ENCODE data around the gene FLNC.

Gene FLNC

DNA sequence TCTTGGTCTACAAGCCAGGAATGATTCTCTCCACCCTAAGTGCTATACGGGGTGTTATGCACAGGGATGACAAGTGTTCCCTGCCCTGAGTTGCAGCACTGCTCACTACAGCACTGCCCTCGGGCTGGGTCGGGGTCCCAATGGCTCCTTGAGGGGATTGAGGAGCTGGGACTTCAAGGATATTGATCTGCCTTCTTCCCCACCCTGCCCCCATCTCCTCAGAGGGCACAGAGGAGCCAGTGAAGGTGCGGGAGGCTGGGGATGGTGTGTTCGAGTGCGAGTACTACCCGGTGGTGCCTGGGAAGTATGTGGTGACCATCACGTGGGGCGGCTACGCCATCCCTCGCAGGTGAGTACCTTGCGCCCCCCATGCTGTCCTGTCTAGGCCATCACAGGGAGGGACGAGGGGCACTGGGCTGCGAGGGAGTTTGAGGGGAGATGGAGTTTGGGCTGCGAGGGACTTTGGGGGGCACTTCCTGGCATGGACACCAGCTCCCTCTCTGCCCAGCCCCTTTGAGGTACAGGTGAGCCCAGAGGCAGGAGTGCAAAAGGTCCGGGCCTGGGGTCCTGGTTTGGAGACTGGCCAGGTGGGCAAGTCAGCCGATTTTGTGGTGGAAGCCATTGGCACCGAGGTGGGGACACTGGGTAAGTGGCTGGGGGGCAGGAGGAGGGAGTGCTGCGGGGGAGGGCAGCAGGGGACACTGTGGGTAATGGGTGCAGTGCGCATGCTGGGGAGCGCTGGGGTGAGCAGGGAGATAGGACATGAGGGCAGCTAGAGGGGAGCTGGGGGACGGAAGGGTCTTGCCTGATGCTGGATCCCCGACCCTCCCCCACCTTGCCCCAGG, 10.3 kb downstream of the FLNC start:
- no peak for DNase-seq
- CTCF ChIA-PET = interaction anchor here (1.1 to 4.9 kb wide), 9 partner anchors 8 to 251 kb away, joined by 3 to 36 read pairs (median 5); no protein-coding TSS in a partner anchor
- Mint-ChIP-seq H3K9me3 (no peaks in the 10 kb centered on the region), H3K4me1 (no peaks in the 10 kb centered on the region), H3K27me3 (no peaks in the 10 kb centered on the region), H3K27ac (no peak overlapping the region), H3K36me3 (no peaks in the 10 kb centered on the region), H3K4me3 (no peak overlapping the region)

- CTCF ChIA-PET = interaction anchor here (1.1 to 4.9 kb wide), 10 partner anchors 9 to 251 kb away, joined by 3 to 36 read pairs (median 6); no protein-coding TSS in a partner anchor
- no peaks in the 10 kb centered on the region for H3K27me3 Mint-ChIP-seq
- H3K27ac Mint-ChIP-seq = no peak overlapping the region
- no peaks in the 10 kb centered on the region for H3K4me1 Mint-ChIP-seq
- no peak overlapping the region for H3K4me3 Mint-ChIP-seq
- no peaks in the 10 kb centered on the region for H3K9me3 Mint-ChIP-seq
- no peaks in the 10 kb centered on the region for H3K36me3 Mint-ChIP-seq
- no peak for DNase-seq
Measured at GRCh38 chr7:128841171-128841690, 11.0 kb downstream of the FLNC start.

DNA sequence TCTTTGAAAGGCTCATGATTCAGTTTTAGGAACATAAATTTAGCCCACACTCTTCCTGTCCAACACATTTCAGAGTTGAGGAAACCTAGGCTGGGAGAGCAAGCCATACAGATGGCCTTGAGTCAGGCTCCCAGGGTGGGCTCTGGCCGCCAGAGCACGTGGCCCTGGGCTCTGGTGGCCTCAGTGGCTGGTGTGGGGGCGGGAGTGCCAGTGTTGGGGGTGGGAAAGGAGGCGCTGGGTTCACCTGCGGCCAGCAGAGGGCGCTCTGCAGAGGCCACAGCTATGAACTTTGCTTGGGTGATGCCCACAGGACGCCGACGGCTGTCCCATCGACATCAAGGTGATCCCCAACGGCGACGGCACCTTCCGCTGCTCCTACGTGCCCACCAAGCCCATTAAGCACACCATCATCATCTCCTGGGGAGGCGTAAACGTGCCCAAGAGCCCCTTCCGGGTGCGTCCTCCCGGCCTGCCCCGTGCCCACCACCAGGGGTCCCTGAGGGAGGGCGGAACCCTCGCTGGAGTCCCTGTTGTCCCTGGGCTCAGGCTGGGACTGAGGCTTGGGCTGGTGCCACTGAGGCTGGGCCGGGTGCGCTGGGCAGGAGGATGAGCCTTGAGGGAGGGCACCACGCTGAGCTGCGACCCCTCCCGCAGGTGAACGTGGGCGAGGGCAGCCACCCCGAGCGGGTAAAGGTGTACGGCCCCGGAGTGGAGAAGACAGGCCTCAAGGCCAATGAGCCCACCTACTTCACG, 11.9 kb downstream of the FLNC start:
- H3K27me3 Mint-ChIP-seq = no peaks in the 10 kb centered on the region
- no peaks in the 10 kb centered on the region for H3K36me3 Mint-ChIP-seq
- H3K9me3 Mint-ChIP-seq = no peaks in the 10 kb centered on the region
- CTCF ChIA-PET = interaction anchor here (0.7 to 4.9 kb wide), 14 partner anchors 9 to 250 kb away, joined by 3 to 36 read pairs (median 4); partner anchors contain the start of genes ATP6V1F and CALU
- no peak overlapping the region for H3K27ac Mint-ChIP-seq
- peak; percentile 69 for DNase-seq
- H3K4me3 Mint-ChIP-seq = no peak overlapping the region
- no peaks in the 10 kb centered on the region for H3K4me1 Mint-ChIP-seq

DNA sequence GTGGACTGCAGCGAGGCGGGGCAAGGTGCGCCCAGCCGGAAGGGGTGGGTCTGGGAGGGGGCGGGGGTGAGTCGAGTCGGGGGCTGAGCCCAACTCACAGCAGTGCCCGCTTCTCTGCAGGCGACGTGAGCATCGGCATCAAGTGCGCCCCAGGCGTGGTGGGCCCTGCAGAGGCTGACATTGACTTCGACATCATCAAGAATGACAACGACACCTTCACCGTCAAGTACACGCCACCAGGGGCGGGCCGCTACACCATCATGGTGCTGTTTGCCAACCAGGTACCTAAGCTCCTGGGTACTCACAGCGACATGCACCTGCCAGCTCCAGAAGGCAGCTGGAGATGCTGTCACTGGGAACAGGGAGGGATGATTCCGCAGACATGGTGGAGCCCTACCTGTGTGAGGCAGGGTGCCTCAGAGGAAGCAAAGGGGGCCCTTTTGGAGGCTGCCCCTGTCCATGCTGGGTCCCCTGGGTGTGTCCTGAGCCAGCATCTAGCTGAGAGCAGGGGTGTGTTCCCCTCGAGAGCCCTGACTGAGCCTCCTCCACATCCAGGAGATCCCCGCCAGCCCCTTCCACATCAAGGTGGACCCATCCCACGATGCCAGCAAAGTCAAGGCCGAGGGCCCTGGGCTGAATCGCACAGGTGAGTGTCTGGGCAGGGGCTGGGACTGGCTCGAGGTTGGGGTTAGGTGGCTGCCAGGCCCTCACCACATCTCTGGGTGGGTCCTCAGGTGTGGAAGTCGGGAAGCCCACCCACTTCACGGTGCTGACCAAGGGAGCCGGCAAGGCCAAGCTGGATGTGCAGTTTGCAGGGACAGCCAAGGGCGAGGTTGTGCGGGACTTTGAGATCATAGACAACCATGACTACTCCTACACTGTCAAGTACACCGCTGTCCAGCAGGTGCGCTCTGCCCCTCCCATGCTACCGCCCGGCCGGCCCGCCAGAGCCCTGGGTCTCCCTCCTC, 12.8 kb downstream of the FLNC start:
- Mint-ChIP-seq H3K27me3 (no peaks in the 10 kb centered on the region), H3K4me1 (no peaks in the 10 kb centered on the region)
- CTCF ChIA-PET = interaction anchor here (0.9 to 4.9 kb wide), 12 partner anchors 9 to 249 kb away, joined by 3 to 36 read pairs (median 6); partner anchors contain the start of gene CALU

GRCh38 chr7:128843938-128844621, 13.9 kb downstream of the FLNC start:
- no peaks in the 10 kb centered on the region for H3K9me3 Mint-ChIP-seq
- no peak for DNase-seq
- no peak overlapping the region for H3K27ac Mint-ChIP-seq
- no peak overlapping the region for H3K4me3 Mint-ChIP-seq
- H3K27me3 Mint-ChIP-seq = no peaks in the 10 kb centered on the region
- no peaks in the 10 kb centered on the region for H3K4me1 Mint-ChIP-seq
- CTCF ChIA-PET = interaction anchor here (0.8 to 4.9 kb wide), 7 partner anchors 9 to 42 kb away, joined by 3 to 36 read pairs (median 7); no protein-coding TSS in a partner anchor
- H3K36me3 Mint-ChIP-seq = no peaks in the 10 kb centered on the region

More for the DNA sequence above, 12.8 kb downstream of the FLNC start:
- H3K27ac Mint-ChIP-seq = no peak overlapping the region
- H3K4me3 Mint-ChIP-seq = no peak overlapping the region
- no peak for DNase-seq
- H3K9me3 Mint-ChIP-seq = no peaks in the 10 kb centered on the region
- H3K36me3 Mint-ChIP-seq = no peaks in the 10 kb centered on the region

GRCh38 chr7:128844777-128845311, 14.6 kb downstream of the FLNC start:
- no peak for DNase-seq
- Mint-ChIP-seq H3K4me1 (no peaks in the 10 kb centered on the region), H3K4me3 (no peak overlapping the region), H3K27ac (no peak overlapping the region), H3K36me3 (no peaks in the 10 kb centered on the region), H3K9me3 (no peaks in the 10 kb centered on the region), H3K27me3 (no peaks in the 10 kb centered on the region)
- CTCF ChIA-PET = interaction anchor here (1.1 to 2.6 kb wide), 2 partner anchors 39 to 41 kb away, joined by 5 to 7 read pairs; no protein-coding TSS in a partner anchor

DNA sequence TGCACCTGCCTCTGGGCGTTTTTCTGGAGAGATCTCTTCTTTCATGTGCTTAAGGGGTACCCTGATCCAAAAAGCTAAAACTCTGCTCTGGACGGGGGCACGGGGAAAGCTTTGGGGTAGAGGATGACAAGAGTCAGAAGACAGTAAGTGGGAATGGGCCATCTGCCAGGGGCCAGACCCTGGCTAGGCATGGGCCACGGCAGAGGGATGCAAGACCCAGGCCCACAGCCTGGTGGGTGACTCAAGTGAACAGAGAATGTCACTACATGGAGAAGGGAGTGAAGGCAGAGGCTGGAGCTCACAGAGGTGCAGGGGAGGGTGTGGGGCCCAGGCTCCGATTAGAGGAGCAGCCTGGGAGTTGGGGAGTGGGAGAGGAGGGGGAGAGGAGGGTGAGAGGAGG, 15.3 kb downstream of the FLNC start:
- CTCF ChIA-PET = interaction anchor here (2.6 kb wide), 1 partner anchor 40 kb away, joined by 7 read pairs; no protein-coding TSS in a partner anchor
- no peaks in the 10 kb centered on the region for H3K4me1 Mint-ChIP-seq
- no peaks in the 10 kb centered on the region for H3K9me3 Mint-ChIP-seq
- no peaks in the 10 kb centered on the region for H3K27me3 Mint-ChIP-seq
- no peak for DNase-seq
- H3K36me3 Mint-ChIP-seq = no peaks in the 10 kb centered on the region
- no peak overlapping the region for H3K4me3 Mint-ChIP-seq
- H3K27ac Mint-ChIP-seq = no peak overlapping the region

GRCh38 chr7:128845987-128846386, 15.8 kb downstream of the FLNC start:
- CTCF ChIA-PET = no interaction called here

GRCh38 chr7:128846781-128847444, 16.7 kb downstream of the FLNC start:
- Mint-ChIP-seq H3K4me3 (no peak overlapping the region), H3K27ac (no peak overlapping the region), H3K27me3 (no peaks in the 10 kb centered on the region), H3K9me3 (no peaks in the 10 kb centered on the region), H3K36me3 (no peaks in the 10 kb centered on the region), H3K4me1 (no peaks in the 10 kb centered on the region)
- no peak for DNase-seq
- CTCF ChIA-PET = no interaction called here

More at GRCh38 chr7:128845987-128846386, 15.8 kb downstream of the FLNC start:
- DNase-seq = no peak
- Mint-ChIP-seq H3K27me3 (no peaks in the 10 kb centered on the region), H3K36me3 (no peaks in the 10 kb centered on the region), H3K4me1 (no peaks in the 10 kb centered on the region), H3K27ac (no peak overlapping the region), H3K4me3 (no peak overlapping the region), H3K9me3 (no peaks in the 10 kb centered on the region)

- Mint-ChIP-seq H3K9me3 (no peaks in the 10 kb centered on the region), H3K4me1 (no peaks in the 10 kb centered on the region), H3K4me3 (no peak overlapping the region), H3K36me3 (no peaks in the 10 kb centered on the region), H3K27ac (no peak overlapping the region), H3K27me3 (no peaks in the 10 kb centered on the region)
- DNase-seq = no peak
- CTCF ChIA-PET = no interaction called here
Measured at GRCh38 chr7:128847721-128848211, 17.6 kb downstream of the FLNC start.

- no peaks in the 10 kb centered on the region for H3K4me1 Mint-ChIP-seq
- no peaks in the 10 kb centered on the region for H3K36me3 Mint-ChIP-seq
- CTCF ChIA-PET = no interaction called here
Measured at GRCh38 chr7:128848289-128849155, 18.3 kb downstream of the FLNC start.

More at GRCh38 chr7:128848289-128849155, 18.3 kb downstream of the FLNC start:
- H3K27me3 Mint-ChIP-seq = peaks cover 4% of the 10 kb centered on the region
- H3K4me3 Mint-ChIP-seq = no peak overlapping the region
- DNase-seq = no peak
- H3K27ac Mint-ChIP-seq = no peak overlapping the region
- no peaks in the 10 kb centered on the region for H3K9me3 Mint-ChIP-seq
